ENCODE results near the gene TM2D3.
A peak's percentile ranks its signal among the peaks of the same experiment; 100 is the strongest.

TM2D3 gene

GRCh38 chr15:101654171-101654570 lies 2.0 kb upstream of the TM2D3 start:
- H3K9ac ChIP-seq (ENCODE audit: low read depth, low read length): no peak overlapping the region
- no peak overlapping the region for H3K4me2 ChIP-seq (ENCODE audit: insufficient read depth, low read length)
- no peak for DNase-seq

DNA sequence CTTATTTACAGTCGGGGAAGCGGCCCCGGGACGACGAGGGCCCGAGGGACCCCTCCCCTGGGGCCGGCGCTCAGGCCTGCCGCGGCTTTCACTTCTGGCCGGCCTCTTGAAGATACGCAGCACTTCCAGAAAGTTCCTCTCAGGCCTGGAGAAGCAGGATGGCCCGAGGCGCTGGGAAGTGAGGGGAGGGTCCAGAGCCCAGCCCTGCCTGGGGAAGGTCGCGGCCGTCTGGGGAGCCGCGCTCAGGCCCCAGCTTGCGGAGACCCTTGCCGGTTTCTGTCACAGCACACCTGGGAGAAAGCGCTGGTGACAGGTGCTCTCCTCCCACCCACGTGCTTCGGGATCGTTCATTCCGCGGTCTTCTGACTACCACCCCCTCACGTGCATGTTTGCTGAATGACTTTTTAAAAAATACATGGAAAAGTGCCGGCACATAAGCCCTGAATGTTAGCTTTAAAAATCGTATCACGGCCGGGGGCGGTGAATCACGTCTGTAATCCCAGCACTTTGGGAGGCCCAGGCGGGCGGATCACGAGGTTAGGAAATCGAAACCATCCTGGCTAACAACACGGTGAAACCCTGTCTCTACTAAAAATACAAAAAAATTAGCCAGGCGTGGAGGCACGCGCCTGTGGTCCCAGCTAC lies 727 bp upstream of the TM2D3 start:
- peak overlapping the region; percentile 92 for H2AFZ ChIP-seq (ENCODE audit: low read depth, low read length)
- peak overlapping the region; percentile 93 for H3K27ac ChIP-seq (ENCODE audit: low read length)
- no peak for DNase-seq
- H3K4me3 ChIP-seq (ENCODE audit: low read depth in 1 of 2, low read length in 2 of 2): peak overlapping the region; percentile 92 to 93; a peak in 3 of 4 replicates
- peak overlapping the region; percentile 91 for H3K9ac ChIP-seq (ENCODE audit: low read depth, low read length)
- no peaks in the 10 kb centered on the region for H3K27me3 ChIP-seq (ENCODE audit: insufficient read depth, low read length, poor library complexity)
- peaks cover 15% of the 10 kb centered on the region; the same call in 1 of the 2 replicates for H4K20me1 ChIP-seq (ENCODE audit: insufficient read depth, low read length)
- H3K9me3 ChIP-seq (ENCODE audit: insufficient read depth, low read length, severe bottlenecking): no peaks in the 10 kb centered on the region
- TF ChIP-seq, protein P1, sequence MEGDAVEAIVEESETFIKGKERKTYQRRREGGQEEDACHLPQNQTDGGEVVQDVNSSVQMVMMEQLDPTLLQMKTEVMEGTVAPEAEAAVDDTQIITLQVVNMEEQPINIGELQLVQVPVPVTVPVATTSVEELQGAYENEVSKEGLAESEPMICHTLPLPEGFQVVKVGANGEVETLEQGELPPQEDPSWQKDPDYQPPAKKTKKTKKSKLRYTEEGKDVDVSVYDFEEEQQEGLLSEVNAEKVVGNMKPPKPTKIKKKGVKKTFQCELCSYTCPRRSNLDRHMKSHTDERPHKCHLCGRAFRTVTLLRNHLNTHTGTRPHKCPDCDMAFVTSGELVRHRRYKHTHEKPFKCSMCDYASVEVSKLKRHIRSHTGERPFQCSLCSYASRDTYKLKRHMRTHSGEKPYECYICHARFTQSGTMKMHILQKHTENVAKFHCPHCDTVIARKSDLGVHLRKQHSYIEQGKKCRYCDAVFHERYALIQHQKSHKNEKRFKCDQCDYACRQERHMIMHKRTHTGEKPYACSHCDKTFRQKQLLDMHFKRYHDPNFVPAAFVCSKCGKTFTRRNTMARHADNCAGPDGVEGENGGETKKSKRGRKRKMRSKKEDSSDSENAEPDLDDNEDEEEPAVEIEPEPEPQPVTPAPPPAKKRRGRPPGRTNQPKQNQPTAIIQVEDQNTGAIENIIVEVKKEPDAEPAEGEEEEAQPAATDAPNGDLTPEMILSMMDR (IDR thresholded peaks at IDR 0.05; ENCODE audit: borderline replicate concordance, extremely low read depth, low read length, poor library complexity, severe bottlenecking): no peak
- no peak for TF ChIP-seq EZH2 (IDR thresholded peaks at IDR 0.05; ENCODE audit: borderline replicate concordance, low read depth, low read length, severe bottlenecking)
- peaks cover 22% of the 10 kb centered on the region for H3K36me3 ChIP-seq (ENCODE audit: insufficient read depth, low read length)
- peaks cover 51% of the 10 kb centered on the region for H3K79me2 ChIP-seq (ENCODE audit: insufficient read depth, low read length)
- peaks cover 45% of the 10 kb centered on the region for H3K4me1 ChIP-seq (ENCODE audit: insufficient read depth, low read length)
- ATAC-seq (ENCODE audit: insufficient read depth, low read depth): no peak; the same call in 1 of the 3 replicates
- H3K4me2 ChIP-seq (ENCODE audit: insufficient read depth, low read length): peak overlapping the region; percentile 88

More at GRCh38 chr15:101654171-101654570, 2.0 kb upstream of the TM2D3 start:
- no peaks in the 10 kb centered on the region for H3K27me3 ChIP-seq (ENCODE audit: insufficient read depth, low read length, poor library complexity)
- peaks cover 38% of the 10 kb centered on the region for H3K79me2 ChIP-seq (ENCODE audit: insufficient read depth, low read length)
- no peak for ATAC-seq (ENCODE audit: insufficient read depth, low read depth)
- peaks cover 35% of the 10 kb centered on the region for H3K4me1 ChIP-seq (ENCODE audit: insufficient read depth, low read length)
- no peak for TF ChIP-seq EZH2 (IDR thresholded peaks at IDR 0.05; ENCODE audit: borderline replicate concordance, low read depth, low read length, severe bottlenecking)
- TF ChIP-seq, protein P1 (IDR thresholded peaks at IDR 0.05; ENCODE audit: borderline replicate concordance, extremely low read depth, low read length, poor library complexity, severe bottlenecking): no peak
- H4K20me1 ChIP-seq (ENCODE audit: insufficient read depth, low read length): peaks cover 9% of the 10 kb centered on the region; the same call in 1 of the 2 replicates
- H3K9me3 ChIP-seq (ENCODE audit: insufficient read depth, low read length, severe bottlenecking): no peaks in the 10 kb centered on the region
- no peak overlapping the region for H3K4me3 ChIP-seq (ENCODE audit: low read depth in 1 of 2, low read length in 2 of 2)
- no peak overlapping the region for H3K27ac ChIP-seq (ENCODE audit: low read length)
- H2AFZ ChIP-seq (ENCODE audit: low read depth, low read length): no peak overlapping the region
- H3K36me3 ChIP-seq (ENCODE audit: insufficient read depth, low read length): peaks cover 10% of the 10 kb centered on the region

- peaks cover 62% of the 10 kb centered on the region for H3K79me2 ChIP-seq (ENCODE audit: insufficient read depth, low read length)
- H3K27me3 ChIP-seq (ENCODE audit: insufficient read depth, low read length, poor library complexity): no peaks in the 10 kb centered on the region
- no peaks in the 10 kb centered on the region for H3K9me3 ChIP-seq (ENCODE audit: insufficient read depth, low read length, severe bottlenecking)
- H2AFZ ChIP-seq (ENCODE audit: low read depth, low read length): peak overlapping the region; percentile 92
- H3K4me3 ChIP-seq (ENCODE audit: low read depth in 1 of 2, low read length in 2 of 2): peak overlapping the region; percentile 92 to 93
- no peak for TF ChIP-seq EZH2 (IDR thresholded peaks at IDR 0.05; ENCODE audit: borderline replicate concordance, low read depth, low read length, severe bottlenecking)
- TF ChIP-seq, protein P1 (IDR thresholded peaks at IDR 0.05; ENCODE audit: borderline replicate concordance, extremely low read depth, low read length, poor library complexity, severe bottlenecking): no peak
- peak overlapping the region; percentile 88 for H3K4me2 ChIP-seq (ENCODE audit: insufficient read depth, low read length)
- peak overlapping the region; percentile 91 for H3K9ac ChIP-seq (ENCODE audit: low read depth, low read length)
- ATAC-seq (ENCODE audit: insufficient read depth, low read depth): peak; percentile 54
- H3K36me3 ChIP-seq (ENCODE audit: insufficient read depth, low read length): peaks cover 34% of the 10 kb centered on the region
- no peak for DNase-seq
- H4K20me1 ChIP-seq (ENCODE audit: insufficient read depth, low read length): peaks cover 22% of the 10 kb centered on the region; the same call in 1 of the 2 replicates
- peaks cover 49% of the 10 kb centered on the region for H3K4me1 ChIP-seq (ENCODE audit: insufficient read depth, low read length)
- H3K27ac ChIP-seq (ENCODE audit: low read length): peak overlapping the region; percentile 83
Observed at GRCh38 chr15:101651554-101652097, 555 bp downstream of the TM2D3 start.

Measured in DND-41 (cell line).